ENCODE results near the gene TBC1D23. TPM values are rescaled to one million over a fixed set of nuclear protein-coding genes. Genes with fewer than 3 reads are reported as not detected.
"Not testable (repeated sequence)": the region's sequence is repeated elsewhere in the genome, so short reads cannot be mapped to it uniquely, and the experiment has no call there.

The TBC1D23 gene
- total RNA-seq, 1 donor from 2014 or later, result 35.4 TPM

DNA sequence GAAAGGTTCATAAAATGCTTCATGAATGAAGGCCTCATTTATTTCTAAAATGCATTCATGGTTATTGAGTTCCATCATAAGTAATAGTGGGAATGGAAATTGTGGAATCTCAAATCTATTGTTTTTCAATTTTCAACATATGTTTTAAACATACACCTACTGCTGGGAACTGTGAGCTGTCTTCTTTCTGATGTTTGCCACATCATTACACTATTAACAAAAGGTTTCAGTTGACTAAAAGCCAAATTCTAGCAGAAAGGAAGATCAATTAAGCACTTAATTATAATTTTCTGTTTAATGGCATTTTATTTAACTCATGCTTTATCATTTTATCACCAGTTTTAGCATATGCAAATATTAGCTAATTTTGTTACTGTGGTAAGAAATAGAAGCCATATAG lies 13.8 kb upstream of the TBC1D23 start:
- no peak for DNase-seq (ENCODE audit: missing footprints)
- ATAC-seq, result no peak
- intact Hi-C loops (cut with DNase I), result no loop called here

DNA sequence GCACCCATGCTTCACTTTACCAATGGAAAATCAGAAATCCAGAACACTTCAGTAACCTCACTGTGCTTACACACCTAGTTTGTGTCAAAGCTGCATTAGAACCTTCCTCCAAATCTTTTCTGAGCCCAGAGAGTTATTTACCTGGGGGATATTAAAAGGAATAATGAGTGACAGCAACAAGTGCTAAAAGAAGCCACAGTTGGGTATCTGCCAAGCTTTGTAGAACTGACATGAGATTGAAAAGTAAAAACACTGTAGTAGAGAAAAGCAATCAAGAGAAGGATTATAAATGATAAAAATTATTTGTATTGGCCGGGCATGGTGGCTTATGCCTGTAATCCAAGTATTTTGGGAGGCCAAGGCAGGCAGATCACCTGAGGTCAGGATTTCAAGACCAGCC lies 8.8 kb upstream of the TBC1D23 start:
- DNase-seq (ENCODE audit: missing footprints), result no peak
- intact Hi-C loops (cut with DNase I), result no loop called here
- no peak for ATAC-seq

DNA sequence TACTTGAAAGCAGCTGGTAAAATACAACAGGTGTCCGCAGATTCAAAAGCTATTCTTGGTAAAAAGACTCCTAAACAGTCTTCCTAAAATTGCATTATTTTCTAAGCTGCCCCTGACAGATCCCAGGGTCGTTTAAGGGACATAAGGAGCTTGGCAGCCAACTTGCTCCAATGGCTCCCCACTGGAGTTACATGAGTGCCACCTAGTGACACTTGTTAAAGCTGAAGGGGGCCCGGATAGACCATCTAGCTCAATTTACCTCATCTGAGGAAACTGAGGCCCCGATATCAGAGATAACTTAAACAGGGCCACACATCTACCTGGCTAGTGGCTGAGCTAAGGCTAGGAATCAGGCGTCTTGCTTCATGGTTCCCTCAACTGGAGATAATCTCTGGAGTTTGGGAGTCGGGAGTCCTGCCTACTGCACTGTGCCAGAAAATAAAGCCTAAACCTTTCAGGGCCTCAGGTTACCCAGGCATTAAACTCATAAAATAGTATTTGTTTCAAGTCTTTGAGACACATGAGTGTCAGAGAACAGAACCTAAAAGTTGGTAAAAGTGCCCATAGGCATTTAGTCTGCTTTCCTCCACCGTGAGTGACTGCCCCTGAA lies 6.5 kb upstream of the TBC1D23 start:
- DNase-seq (ENCODE audit: missing footprints) (peak; percentile 72), ATAC-seq (peak; percentile 90)
- intact Hi-C loops (cut with DNase I), result loop anchor here (1.0 kb wide), 2 partner anchors 186 to 411 kb away; no protein-coding TSS in a partner anchor

DNA sequence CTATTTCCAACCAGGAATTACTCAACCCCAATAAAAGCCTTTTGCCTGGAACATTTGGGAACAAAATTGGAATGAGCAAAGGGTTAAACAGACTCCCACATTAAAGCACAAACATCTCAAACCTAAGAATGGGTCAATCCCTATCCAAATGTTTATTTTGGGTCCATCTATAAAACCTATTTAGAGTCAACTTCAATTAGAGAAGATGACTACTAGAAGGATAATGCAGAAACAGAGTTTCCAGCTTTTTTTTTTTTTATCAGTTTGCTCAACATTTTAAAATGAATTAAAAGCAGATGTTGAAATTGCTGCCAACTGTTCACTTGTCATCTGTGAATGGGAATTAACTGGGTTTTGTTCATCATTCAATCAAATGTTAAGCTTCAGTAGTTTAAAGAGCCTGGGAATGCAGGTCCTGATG lies 4.1 kb upstream of the TBC1D23 start:
- DNase-seq (ENCODE audit: missing footprints) (no peak), ATAC-seq (no peak)
- intact Hi-C loops (cut with DNase I), result loop anchor here (2.0 to 5.0 kb wide), 3 partner anchors 94 to 424 kb away; no protein-coding TSS in a partner anchor

DNA sequence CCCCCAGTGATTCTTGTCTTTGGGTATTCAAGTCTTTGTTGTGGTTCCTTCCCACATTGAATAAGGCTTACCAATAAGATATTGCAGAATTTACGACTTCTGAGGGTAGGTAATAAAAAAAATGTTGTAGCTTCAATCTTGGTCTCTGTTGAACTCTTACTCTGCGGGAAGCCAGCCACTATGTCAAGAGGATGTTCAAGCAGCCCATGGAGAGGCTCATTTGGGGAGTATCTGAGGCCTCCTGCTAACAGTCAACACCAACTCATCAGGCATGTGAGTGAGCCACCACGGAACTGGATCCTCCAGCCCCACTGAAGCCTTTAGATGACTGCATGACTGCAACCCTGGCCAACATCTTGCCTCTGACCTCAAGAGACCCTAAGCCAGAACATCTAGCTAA lies 3.2 kb upstream of the TBC1D23 start:
- ATAC-seq (no peak), DNase-seq (ENCODE audit: missing footprints) (no peak)
- intact Hi-C loops (cut with DNase I), result loop anchor here (2.0 to 5.0 kb wide), 3 partner anchors 95 to 425 kb away; no protein-coding TSS in a partner anchor

DNA sequence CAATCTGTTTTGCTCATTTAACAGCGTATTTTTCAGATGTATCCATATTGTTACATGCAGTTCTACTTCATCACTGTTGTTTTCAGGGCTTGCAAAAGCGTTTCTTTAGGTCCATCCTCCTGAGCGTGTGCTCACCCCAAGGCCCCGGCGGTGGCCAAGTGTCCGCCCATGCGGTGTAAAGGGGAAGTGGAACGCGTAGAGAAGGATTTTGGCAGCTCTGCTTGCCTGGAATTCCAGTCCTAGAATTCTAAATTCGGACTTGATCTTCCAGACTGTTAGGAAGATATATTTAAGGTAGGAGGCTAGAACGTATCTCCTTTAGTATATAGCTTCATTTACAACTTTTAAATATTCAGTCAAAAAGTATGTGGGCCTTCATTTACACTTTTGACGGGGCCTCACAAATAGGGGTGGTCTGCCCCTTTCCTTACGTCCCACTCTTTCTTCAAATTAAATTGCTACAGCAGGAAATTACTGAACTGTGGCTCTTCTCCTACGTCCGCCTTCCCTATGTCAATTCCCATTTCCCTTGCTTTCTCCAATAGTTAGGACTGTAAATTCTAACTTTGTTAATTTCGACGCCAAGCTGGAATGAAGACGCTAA lies 609 bp upstream of the TBC1D23 start:
- ATAC-seq, result peak; percentile 57
- intact Hi-C loops (cut with DNase I), result no loop called here
- peak; percentile 80 for DNase-seq (ENCODE audit: missing footprints)

DNA sequence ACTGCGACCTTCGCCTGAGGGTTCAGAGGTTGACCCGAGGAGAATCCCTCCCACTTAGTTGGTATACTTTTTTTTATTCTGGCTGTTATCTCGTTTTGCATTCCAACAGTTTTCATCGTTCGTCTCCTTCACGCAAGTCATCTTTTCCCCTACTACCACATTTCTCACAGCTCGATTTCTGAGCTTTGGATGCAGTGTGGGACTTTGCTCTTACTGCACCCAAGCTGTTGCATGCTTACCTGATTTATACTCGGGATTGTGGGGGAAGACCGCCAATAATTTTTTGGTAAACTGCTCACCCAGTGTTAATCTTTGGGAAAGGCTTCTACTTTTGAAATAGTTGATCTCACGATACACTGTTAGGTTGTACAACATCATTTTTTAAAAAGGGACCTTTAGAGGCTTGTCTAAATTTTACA lies 702 bp downstream of the TBC1D23 start:
- ATAC-seq (no peak), DNase-seq (ENCODE audit: missing footprints) (no peak)
- intact Hi-C loops (cut with DNase I), result no loop called here

DNA sequence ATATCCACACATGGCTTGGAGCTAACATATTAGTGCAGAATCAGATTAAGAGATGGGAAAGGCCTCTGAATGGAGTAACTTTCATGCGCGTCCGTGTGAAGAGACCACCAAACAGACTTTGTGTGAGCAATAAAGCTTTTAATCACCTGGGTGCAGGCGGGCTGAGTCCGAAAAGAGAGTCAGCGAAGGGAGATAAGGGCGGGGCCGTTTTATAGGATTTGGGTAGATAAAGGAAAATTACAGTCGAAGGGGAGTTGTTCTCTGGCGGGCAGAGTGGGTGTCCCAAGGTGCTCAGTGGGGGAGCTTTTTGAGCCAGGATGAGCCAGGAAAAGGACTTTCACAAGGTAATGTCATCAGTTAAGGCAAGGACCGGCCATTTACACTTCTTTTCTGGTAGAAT lies 2.1 kb downstream of the TBC1D23 start:
- DNase-seq (ENCODE audit: missing footprints); ATAC-seq; intact Hi-C loops (cut with DNase I): not testable (repeated sequence)

DNA sequence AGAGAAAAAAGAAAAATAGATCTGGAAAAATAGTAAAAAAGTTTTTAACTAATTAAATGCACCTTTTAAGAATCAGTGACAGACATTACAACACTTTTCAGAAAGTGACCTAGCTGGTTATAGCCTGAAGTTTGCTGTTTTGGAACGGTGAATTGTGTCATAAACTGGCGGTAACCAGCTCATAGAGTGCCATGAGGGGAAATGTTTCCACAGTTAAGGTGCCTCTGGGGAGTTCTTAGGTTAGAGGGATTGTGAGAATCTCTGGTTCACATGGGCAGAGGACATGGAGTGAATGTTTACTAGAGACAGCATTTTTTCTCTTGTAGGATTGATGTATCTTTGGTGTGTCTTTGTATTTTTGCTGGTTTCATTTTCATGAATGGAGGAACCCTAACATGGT lies 2.8 kb downstream of the TBC1D23 start:
- ATAC-seq (no peak), DNase-seq (ENCODE audit: missing footprints) (no peak)
- intact Hi-C loops (cut with DNase I), result no loop called here

DNA sequence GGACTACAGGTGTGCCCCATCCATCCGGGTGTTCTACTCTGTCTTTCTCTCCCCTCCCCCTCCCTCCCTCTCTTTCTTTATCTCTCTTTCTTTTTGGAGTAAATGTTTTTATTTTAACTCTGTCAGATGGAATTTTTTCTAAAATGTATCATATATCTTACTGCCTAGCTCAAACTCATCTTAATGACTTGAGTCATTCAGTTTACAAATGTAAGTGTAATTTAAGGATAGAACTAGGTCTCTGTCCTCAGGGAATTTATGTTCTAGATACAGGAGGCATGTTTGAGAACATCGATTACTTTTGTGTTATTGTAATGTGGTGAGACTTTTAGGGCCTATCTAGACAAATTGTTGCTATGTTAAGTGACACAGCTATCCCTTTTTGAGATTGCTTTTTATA lies 3.5 kb downstream of the TBC1D23 start:
- intact Hi-C loops (cut with DNase I), result no loop called here
- DNase-seq (ENCODE audit: missing footprints), result no peak

DNA sequence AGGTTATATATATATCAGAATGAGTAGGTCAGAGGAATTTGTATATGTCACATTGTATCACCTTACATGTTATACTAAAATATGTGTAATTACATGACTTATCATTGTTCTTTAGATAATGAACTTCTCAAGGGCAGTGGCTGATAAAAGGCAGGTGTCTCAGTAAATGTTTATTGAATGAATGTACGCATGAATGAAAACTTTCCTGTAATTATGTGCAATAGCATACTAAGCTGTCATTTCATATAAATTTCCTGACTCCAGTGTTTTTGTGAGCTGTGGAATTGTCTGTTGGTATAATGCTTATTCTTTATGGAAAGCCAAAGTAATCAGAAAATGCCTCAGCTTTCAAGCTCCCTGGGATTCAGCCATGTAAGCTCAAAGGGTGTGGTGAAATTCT lies 4.2 kb downstream of the TBC1D23 start:
- intact Hi-C loops (cut with DNase I), result no loop called here
- DNase-seq (ENCODE audit: missing footprints) (no peak), ATAC-seq (no peak)

More for the DNA sequence above, 3.5 kb downstream of the TBC1D23 start:
- ATAC-seq, result no peak

DNA sequence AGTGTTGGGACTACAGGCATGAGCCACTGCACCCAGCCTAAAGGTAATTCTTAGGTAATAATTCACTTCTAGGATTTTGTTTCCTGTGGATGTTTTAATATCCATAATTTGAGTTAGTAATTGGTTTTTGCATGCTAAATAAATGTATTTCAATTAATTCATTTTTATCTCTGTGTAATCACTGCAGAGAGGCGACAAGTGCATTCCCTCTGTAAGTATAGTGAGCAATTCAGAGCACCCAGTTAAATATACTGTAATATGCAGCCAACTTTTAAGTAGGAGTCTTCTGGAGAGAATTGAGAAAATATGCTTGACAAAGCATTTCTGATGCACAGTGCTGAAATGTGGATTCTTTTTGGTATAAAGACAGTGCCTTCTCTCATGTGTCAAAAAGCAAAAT lies 5.7 kb downstream of the TBC1D23 start:
- intact Hi-C loops (cut with DNase I), result no loop called here

DNA sequence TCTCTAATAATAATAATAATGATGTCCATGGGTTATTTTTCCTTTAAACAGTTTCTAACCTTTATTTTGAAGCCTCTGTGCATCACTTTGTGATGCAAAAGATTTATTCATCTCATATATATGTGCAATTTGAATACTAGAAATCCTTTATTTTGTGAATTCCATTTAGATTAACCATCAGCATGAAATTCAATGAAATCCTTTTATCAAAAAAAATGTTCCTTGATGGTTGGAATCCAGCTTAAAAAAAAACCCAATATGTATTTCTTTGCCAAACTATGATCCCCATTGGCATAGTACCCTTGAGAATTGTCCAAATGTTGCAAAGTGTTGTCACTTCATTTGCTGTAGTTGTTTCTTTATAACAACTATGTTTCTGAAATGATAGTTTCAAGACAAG lies 7.4 kb downstream of the TBC1D23 start:
- no peak for DNase-seq (ENCODE audit: missing footprints)
- no peak for ATAC-seq
- intact Hi-C loops (cut with DNase I), result no loop called here

More for the DNA sequence above, 5.7 kb downstream of the TBC1D23 start:
- ATAC-seq (no peak), DNase-seq (ENCODE audit: missing footprints) (no peak)

DNA sequence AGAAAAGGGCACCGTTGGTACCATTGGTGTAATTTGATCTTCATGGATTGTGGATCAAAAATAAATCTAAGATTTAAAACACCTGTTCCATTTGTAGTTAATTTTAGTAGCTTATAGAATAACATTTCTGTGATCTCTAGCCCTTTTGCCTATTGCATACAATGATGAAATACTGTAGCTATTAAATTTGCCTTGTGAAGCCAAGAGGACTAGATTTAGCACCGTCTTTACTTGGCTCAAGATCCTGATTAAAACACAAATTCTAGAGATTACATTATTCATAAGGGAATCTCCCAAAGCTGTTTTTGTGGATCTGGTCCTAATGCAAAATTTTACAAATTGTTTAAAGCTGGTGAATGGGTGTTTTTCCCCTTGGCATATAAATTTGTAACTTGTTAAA lies 8.2 kb downstream of the TBC1D23 start:
- DNase-seq (ENCODE audit: missing footprints) (no peak), ATAC-seq (no peak)
- intact Hi-C loops (cut with DNase I), result no loop called here

DNA sequence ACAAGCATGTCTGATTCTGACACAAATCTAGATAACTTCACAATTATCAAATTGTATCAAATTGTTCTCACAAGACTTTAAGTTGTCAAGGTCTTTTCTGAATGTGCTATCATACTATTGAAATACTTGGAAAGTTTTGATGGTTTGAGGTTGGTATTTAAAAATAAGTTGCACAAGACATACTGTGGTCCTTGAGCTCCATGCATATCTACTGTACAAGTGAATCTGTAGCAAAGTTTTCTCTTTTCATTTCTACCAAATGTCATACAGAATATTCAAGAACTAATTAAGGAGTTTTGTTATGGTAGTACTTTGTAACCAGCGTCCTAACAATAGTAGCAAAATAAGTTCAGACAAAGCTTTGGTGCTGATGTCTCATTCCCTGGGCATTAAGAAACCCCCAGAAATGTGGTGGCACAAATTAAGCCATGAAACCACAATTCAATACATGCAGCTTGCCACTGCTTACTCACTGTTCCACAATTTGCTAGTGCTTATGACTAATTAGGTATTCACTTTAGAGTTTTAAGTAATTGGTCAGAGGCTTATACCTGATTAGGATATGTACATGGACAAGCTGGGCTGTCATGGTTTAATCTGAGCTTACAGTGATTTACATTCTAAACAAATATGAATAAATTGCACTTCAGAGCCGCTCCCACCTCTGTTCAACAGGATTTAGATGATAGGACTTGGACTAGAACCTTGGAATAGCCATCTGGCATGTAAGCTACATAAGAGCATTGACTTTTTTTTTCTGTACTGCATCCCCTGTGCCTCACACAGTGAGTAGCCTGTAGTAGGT lies 8.8 kb downstream of the TBC1D23 start:
- DNase-seq (ENCODE audit: missing footprints) (no peak), ATAC-seq (no peak)
- intact Hi-C loops (cut with DNase I), result no loop called here

DNA sequence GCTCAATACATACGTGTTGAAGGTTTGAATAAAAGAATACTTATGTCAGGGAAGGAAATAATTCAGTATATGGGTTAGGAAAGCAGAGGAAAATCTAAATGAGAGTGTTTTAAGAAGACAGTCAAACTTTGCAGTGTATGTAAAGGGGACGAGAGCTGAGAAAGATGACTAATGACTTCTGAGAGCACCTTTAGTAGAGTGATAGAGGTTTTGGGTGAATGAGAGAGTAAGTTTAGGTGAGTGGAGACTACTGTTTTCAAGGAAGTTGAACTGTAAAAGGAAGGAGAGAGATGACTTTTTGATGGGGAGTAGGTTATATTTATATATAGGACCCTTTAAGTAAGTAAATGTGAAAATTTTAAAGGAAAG lies 9.4 kb downstream of the TBC1D23 start:
- intact Hi-C loops (cut with DNase I), result no loop called here
- no peak for DNase-seq (ENCODE audit: missing footprints)
- ATAC-seq, result no peak

DNA sequence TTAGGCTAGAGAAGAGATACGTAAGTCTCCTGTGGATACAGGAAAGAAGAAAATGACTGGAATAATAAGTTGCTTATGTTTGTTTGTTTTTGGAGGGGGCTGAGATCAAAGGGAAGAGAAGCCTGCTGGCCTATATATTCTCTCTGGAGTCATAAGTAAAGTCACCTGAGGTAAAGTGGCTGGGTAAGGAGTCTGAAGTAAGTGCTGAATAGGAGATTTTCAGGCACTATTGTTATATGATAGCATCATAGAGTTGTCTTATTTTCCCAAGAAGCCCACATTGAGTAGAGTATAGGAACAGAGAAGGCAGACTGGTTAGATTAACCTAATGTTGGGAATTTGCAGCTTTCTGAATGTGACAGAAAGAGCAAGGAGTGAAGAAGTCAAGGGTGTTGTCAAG lies 10.7 kb downstream of the TBC1D23 start:
- ATAC-seq (no peak), DNase-seq (ENCODE audit: missing footprints) (no peak)
- intact Hi-C loops (cut with DNase I), result no loop called here

DNA sequence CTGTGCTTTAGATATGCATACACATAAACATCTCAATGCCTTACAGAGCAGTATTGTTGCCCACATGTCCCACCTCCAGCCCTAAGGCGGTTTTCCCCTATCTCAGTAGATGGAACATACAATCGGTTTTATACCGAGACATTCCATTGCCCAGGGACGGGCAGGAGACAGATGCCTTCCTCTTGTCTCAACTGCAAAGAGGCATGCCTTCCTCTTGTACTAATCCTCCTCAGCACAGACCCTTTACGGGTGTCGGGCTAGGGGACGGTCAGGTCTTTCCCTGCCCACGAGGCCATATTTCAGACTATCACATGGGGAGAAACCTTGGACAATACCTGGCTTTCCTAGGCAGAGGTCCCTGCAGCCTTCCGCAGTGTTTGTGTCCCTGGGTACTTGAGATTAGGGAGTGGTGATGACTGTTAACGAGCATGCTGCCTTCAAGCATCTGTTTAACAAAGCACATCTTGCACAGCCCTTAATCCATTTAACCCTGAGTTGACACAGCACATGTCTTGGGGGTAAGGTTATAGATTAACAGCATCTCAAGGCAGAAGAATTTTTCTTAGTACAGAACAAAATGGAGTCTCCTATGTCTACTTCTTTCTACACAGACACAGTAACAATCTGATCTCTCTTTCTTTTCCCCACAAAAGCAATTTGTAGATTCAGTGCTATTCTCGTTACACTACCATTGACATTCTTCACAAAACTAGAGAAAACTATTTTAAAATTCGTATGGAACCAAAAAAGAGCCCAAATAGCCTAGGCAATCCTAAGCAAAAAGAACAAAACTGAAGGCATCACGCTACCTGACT lies 12.2 kb downstream of the TBC1D23 start:
- DNase-seq (ENCODE audit: missing footprints); intact Hi-C loops (cut with DNase I); ATAC-seq: not testable (repeated sequence)

DNA sequence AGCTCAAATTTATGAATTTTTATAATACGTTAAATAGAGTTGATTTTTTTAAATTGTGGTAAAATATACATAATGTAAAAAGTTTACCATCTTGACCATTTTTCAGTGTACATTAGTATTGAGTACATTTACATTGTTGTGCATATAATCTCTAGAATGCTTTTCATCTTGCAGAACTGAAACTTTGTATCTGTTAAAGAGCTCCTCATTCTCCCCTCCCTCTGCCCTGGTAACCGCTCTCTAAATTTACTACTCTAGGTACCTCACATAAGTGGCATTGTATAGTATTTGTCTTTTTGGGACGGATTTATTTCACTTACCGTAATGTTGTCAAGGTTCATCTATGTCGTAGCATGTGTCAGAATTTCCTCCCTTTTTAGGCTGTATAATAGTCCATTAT lies 13.6 kb downstream of the TBC1D23 start:
- intact Hi-C loops (cut with DNase I), result no loop called here
- no peak for ATAC-seq

More for the DNA sequence above, 13.6 kb downstream of the TBC1D23 start:
- DNase-seq (ENCODE audit: missing footprints), result no peak
